TTC549 (cell line): ENCODE results near the gene CHRM1.

Experiments
- FAIRE-seq: peaks from 2 replicates; lab custom pipeline; 2012; peaks lifted over from hg19 to GRCh38; lab: Jason Lieb, UNC

The CHRM1 gene

GRCh38 chr11:62925745-62926679, 4.8 kb upstream of the CHRM1 start:
- FAIRE-seq: no peak

DNA sequence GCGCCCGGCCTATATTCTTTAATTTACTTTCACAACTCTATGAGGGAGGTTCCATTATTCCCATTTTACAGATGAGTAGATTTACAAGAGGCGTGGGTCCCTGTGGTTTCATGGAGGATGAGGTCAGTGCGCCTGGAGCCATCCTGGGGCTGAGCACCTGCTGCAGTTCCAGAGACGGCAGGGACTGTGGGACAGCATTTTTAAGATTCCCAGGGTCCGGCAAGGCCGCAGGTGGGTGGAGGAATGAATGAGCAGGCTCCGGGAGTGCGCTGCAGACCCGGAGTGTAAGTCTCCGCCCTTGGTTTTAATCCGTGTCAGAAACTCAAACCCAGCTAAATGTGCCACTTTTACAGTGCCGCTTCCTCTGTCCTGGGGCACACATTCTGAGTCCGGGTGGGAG, 4.1 kb upstream of the CHRM1 start:
- FAIRE-seq: no peak

DNA sequence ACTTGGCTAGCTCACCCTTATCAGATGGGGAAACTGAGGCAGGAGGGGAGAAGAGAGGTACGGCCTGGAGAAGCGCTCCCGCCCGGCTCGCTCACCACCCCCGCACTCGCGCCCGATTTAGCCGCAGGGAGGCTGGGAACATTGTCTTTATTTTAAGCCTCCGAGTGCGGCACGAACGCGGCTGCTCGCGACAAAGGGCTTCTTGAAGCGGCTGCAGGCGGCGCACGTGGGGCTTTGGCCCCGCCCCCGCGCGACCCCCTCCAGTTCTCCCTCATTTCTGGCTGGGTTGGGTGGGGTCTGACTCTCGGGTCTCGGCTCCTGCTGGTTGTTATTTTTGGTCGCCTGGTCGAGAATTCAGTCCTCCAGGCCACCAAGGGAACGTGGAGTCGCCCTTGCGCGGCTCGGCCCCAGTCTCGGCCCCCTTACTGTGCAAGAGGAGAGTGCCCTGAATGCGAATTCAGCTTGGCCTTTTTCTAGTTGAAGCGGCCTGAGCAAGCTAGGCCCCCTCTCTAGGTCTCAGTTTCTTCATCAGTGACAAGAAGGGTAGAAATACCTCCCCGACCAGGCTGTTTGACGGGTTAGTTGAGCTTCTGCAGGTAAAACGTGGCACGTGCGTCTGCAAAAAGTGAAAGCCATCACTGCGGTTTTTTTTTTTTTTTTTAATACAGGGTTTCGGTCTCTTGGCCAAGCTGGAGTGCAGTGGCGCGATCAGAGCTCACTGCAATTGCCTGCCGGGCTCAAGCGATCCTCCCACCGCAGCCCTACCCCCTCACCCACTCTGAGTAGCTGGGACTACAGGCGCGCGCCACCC, 2.6 kb upstream of the CHRM1 start:
- no peak for FAIRE-seq

- FAIRE-seq: no peak
Measured at GRCh38 chr11:62922653-62923431, 1.7 kb upstream of the CHRM1 start.

DNA sequence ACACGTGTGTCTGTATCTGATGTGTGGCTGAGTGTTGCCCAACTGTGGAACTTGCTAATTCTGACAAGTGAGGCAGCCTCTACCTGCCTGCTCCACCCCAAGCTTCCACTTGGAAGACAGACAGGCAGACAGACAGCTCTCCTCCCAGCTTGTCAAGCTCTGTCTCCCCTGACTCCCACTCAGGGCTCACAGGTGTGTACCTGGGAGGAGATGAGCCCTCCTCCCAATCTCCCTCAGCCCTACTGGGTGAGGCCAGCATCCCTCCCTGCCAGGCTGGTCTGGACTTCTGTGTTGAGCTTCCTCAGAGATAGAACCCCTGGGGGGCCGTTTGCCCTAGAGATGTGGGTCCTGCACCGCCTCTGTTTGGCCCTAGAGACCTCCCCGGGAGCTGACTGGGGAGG, 1.0 kb upstream of the CHRM1 start:
- FAIRE-seq: no peak

- FAIRE-seq: no peak
Measured at GRCh38 chr11:62921573-62922188, 518 bp upstream of the CHRM1 start.

DNA sequence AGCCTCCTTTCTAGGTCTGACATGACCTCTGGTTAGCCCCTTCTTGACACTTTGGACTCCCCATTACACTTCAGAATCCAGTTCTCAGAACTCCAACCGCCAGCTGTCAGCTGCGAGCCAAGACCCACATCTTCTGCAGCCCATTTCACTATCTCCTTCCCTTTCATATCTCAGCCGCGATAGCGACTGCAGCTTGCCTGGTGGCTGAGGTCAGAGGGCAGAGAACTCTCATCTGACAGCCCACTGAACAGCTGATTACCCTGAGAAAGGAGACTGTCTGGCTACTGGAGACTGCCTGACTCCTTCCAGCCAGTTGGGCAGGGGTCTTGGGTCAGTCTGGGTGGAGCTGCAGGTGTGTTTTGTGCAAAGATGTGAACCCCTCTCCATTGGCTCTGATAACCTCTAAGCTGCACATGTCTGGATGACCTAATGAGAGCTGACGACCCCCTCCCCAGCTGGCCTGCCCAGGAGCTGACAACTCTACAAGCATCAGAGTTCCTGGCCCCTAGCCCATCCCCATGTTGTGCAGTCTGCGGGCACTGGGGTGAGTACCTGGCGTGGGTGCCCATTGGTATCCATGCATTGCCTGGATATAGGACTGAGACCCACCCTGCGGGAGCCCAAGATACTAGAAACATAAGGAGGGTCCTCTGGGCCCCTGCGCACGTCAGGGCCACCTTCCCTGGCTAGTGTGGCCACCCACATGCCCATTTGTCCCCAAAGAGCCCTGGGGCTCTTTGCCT, 1.1 kb downstream of the CHRM1 start:
- no peak for FAIRE-seq

DNA sequence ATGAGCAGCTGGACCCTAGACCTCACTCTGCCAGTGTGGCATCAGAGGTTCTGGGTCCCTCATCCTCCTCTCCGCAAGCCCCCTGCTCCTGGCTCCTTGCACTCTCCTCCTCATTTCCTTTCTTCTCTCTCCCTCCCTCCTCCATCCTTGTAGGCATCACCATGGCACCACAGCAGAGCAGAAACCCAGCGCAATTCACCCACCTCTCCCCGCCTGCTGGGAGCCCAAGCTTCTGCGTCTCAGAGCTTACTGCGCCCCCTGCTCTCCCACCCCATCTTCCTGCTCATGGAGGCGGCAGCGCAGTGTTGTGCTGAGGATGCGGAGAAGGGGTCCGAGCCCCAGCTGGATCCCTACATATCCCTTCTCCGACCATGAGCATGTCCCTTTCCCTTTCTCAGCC, 1.7 kb downstream of the CHRM1 start:
- FAIRE-seq: no peak

DNA sequence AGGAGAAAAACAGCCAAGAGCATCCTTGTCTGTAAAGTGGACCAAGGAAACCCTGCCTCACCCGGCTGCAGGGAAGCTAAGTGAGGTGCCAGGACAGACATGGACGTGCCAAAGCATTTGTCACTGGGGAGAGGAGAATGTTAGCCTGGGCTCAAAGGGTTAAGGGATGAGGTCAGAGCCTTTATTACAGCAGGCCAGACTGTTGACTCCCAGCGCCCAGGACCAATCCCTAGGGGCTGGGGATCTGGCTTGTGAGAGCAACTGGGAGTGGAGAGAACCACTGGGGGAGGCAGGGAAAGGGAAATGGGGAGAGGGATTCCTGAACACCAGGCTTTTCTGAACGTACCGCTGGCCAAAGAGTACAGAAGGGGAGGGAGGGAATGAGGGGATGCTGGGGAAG, 2.6 kb downstream of the CHRM1 start:
- FAIRE-seq: no peak

DNA sequence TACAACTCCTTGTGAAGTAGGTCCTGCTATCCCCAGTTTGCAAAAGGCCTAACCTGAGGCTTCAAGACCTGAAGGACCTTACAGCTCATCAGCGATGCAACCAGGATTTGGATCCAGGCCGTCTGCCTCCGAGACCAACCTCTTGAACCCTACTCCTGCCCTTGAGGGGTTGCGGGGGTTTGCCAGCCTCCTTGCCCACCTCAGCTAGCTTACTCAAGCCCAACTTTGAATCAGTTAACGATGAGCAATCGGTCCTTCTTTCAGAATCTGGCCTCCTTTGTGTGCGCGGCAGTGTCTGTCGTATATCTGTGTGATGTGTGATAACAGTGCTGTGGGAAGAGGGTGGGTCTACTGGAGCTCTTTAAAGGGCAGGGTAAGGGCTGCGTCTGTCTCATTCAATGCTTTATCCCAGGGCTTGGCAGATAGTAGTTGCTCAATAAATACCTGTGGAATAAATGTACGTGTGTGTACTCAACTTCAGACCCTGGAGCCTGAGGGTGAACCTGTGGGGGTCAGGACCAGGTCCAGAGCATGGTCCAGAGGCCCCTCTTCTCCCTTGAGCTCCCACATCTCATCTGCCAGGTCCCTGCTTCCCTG, 3.2 kb downstream of the CHRM1 start:
- FAIRE-seq: no peak

- no peak for FAIRE-seq
Measured at GRCh38 chr11:62914416-62914815, 6.7 kb downstream of the CHRM1 start.

GRCh38 chr11:62912268-62912667, 8.9 kb downstream of the CHRM1 start:
- no peak for FAIRE-seq

- FAIRE-seq: no peak
Measured at GRCh38 chr11:62911137-62912130, 9.7 kb downstream of the CHRM1 start.

DNA sequence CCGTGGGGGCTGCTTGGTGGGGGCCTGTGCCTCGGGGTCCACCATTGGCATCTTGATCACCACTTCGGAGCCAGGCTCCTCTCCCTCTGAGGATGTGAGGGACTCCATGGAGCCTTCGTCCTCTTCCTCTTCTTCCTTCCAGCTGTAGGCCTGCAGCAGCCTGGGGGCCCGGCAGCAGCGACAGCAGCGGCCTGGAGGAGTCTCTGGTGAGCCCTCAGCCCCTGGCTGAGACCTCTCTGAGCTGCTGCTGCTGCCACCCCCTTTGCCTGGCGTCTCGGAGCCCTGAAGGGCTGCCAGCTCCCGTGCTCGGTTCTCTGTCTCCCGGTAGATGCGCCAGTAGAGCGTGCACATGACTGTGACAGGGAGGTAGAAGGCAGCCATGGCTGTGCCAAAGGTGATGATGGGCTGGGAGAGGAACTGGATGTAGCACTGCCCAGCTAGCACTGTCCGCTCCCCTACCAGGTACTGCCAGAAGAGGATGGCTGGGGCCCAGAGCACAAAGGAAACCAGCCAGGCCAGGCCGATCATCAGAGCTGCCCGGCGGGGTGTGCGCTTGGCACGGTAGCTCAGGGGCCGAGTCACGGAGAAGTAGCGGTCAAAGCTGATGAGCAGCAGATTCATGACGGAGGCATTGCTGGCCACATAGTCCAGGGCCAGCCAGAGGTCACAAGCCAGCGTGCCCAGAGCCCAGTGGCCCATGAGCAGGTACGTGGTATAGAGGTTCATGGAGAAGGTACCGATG, 10.9 kb downstream of the CHRM1 start:
- FAIRE-seq: no peak

DNA sequence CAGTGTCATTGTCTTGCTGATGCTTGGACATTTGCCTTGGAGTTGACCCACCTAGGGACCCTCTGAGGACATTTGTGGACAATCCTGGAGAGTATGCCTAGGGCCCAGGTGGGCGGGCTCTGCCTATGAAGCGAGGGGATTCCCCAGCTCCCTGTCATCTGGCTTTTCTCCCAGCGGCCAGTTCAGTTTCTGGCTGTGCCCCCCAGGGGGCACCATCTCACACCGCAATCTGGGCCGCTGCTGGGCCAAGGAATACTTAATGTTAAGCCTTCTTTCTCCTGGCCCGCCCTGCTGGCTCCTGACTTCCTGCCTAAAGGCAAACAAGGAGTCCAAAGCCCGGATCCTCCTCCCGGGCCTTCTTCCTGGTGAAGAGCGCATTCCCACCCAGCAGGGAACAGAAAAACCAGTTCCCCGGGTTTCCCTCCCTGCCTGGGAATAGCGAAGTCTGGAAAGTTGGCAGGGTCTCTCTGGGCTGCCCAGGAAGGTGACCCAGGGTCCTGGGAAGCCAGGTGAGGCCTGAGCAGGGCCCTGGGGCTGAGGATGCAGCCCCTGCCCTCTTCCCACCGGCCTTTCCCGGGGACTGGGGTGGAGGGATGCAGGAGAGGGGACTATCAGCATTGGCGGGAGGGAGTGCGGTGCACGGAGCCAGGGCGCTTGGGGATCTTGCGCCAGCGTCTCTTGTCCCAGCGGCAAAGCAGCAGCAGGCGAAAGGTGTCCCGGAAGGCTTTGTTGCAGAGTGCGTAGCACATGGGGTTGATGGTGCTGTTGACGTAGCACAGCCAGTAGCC, 11.9 kb downstream of the CHRM1 start:
- no peak for FAIRE-seq

- no peak for FAIRE-seq
Measured at GRCh38 chr11:62908468-62909072, 12.6 kb downstream of the CHRM1 start.

DNA sequence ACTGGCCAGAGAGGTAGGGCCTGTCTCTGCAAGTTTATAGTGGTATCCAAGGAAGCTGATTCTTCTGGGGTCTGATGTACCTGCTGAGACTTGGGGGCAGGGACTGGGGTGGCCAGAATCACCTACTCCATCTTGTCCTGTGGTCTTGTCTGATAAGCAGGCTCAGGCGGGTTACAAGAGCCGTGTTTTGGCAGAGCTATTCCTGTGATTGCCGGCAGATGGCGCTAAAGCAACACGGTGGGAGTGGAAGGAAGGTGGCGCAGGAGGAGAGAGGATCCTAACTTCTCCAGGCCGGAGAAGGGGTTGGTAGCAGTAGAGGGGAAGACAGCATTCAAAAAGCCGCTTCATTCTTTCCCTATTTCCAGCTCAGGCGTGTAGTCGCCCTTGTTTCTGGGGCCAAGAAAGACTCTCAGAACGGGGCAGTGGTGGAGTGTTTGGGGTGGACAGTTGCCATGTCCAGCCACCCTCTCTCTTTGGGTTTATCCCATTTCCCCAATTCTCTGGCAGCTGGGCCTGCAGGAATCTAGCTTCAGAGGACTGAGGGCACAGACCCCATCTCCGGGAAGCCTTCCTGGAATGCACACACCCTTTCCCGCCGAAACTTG, 15.1 kb downstream of the CHRM1 start:
- FAIRE-seq: no peak
